Heart left ventricle (tissue), 16 donors: ENCODE measurements around the gene TXNDC17. TPM values are rescaled to one million over a fixed set of nuclear protein-coding genes. Genes with fewer than 3 reads are reported as not detected.

Source experiments
- ATAC-seq, 4 donors: fragments of 200-7000 bp; cut with Tn5 transposase; one replicate each; pipeline ENCODE4 v1.9.1; 2020 to 2022; ENCODE audit warnings: moderate library complexity in 4 of 4, mild to moderate bottlenecking in 3 of 4, moderate number of reproducible peaks in 1 of 4
- DNase-seq, 5 donors: peaks; one replicate each; pipeline ENCODE4 v3.0.0-alpha.2; 2020
- H3K27ac ChIP-seq, 12 donors: fragments of 200-600 bp; sonication (generic) in 4 of 12; one replicate each; pipeline versions ENCODE4 v1.5.0 to v1.8.0; 2016 to 2022; ENCODE audit warnings: mild to moderate bottlenecking in 2 of 12
- H3K27me3 ChIP-seq, 9 donors: fragments of 200-600 bp; sonication (generic) in 2 of 9; one replicate each; pipeline versions ENCODE4 v1.5.1 to v1.8.0; 2016 to 2022; ENCODE audit warnings: mild to moderate bottlenecking in 3 of 9
- H3K36me3 ChIP-seq, 9 donors: fragments of 200-600 bp; sonication (generic) in 2 of 9; one replicate each; pipeline versions ENCODE4 v1.5.0 to v1.8.0; 2018 to 2022; ENCODE audit warnings: mild to moderate bottlenecking in 2 of 9
- H3K4me1 ChIP-seq, 12 donors: fragments of 200-600 bp; sonication (generic) in 4 of 12; one replicate each; pipeline versions ENCODE4 v1.5.0 to v1.8.0; 2016 to 2022; ENCODE audit warnings: mild to moderate bottlenecking in 3 of 12
- H3K4me3 ChIP-seq, 12 donors: fragments of 200-600 bp; sonication (generic) in 4 of 12; one replicate each; pipeline versions ENCODE4 v1.5.0 to v1.8.0; 2017 to 2022; ENCODE audit warnings: mild to moderate bottlenecking in 9 of 12, moderate library complexity in 4 of 12
- H3K9me3 ChIP-seq, 12 donors: fragments of 200-600 bp; sonication (generic) in 4 of 12; one replicate each; pipeline versions ENCODE4 v1.5.0 to v1.8.0; 2016 to 2022; ENCODE audit warnings: mild to moderate bottlenecking in 1 of 12
- CTCF ChIP-seq, 12 donors: fragments of 200-600 bp; sonication (generic) in 4 of 12; IDR thresholded peaks; one replicate each; pipeline versions ENCODE4 v1.5.0 to v1.8.0; 2018 to 2022; ENCODE audit warnings: antibody characterized with exemption in 12 of 12, mild to moderate bottlenecking in 5 of 12
- POLR2A ChIP-seq, 2 donors: fragments of 450-650 bp; IDR thresholded peaks; one replicate each; pipeline ENCODE4 v1.6.1; 2017; ENCODE audit warnings: antibody characterized with exemption in 2 of 2, mild to moderate bottlenecking in 2 of 2, moderate library complexity in 2 of 2
- WGBS, 4 donors: extraction: QIAGEN DNeasy Blood & Tissue Kit in 2 of 4; methylation state at CpG; one replicate each; pipeline versions ENCODE4 v1.1.5 to v1.1.7; 2013 to 2018; 5-methylcytosine and 5-hydroxymethylcytosine counted together
- intact Hi-C, 10 donors: fragments of 100-400 bp; cut with DNase I; formaldehyde crosslinking; loops; one replicate each; pipeline versions ENCODE4 v1.11.1 to v1.14.2; 2022
- polyA plus RNA-seq, 2 donors: library from polyadenylated mRNA; stranded (reverse); fragments of 200-250 nt; gene quantifications; one replicate each; pipeline ENCODE4 v1.2.3, GENCODE V29; 2013
- total RNA-seq, 9 donors: library from RNA; depleted of rRNA in 2 of 9; stranded (reverse); fragments of >200 nt in 2 of 9; fragmentation: NEBNext Ultra II Directional in 3 of 9; extraction: Animal tissue kit (Norgen Biotek cat#: 25700) in 3 of 9; gene quantifications; one replicate each; pipeline versions ENCODE4 v1.1.0 to v1.2.4, GENCODE V29; 2016 to 2023
- donor health status: ischemic (EF 13 %, LVEDD 7.1; RV severe dilation, severe dysfunction).
- donor health status: healthy with polysubstance abuse.
- donor health status: DM: no; HTN: yes; CAD: no.
- donor health status: DM: no; HTN: no; CAD: no.
- donor health status: ischemic (EF 25% LVEDD 6.9; RV normal size, moderate dysfunction).
- donor health status: ischemic (EF 25% LVEDD 5.7; RV mildly dilated, moderate dysfunction).
- donor health status: healthy.
- donor health status: DM: yes; HTN: yes; CAD: no.
- donor health status: ischemic (EF 35%, LVEDD 5.7; RV mildly dilated, moderate dysfunction).
- donor health status: nonischemic (EF 11% LVEDD 7.7; RV severe dilation, severe dysfunction).
- donor health status: DM: yes; HTN: yes; CAD: no.
- donor health status: PGD.
- donor health status: ischemic (EF 29% LVEDD 5.4; RV normal size, mild dysfunction).
- donor health status: nonischemic (EF 23%, LVEDD 6.1; RV moderate dilation, normal function).

TXNDC17 gene
- total and polyA plus RNA-seq, 11 donors: 31.5 to 221 (median 62.8) TPM

GRCh38 chr17:6610011-6610410 lies 30.8 kb upstream of the TXNDC17 start:
- DNase-seq (no peak), ATAC-seq (no peak)
- intact Hi-C loops: no loop called here
- Histone ChIP-seq H3K4me1 (no peaks in the 10 kb centered on the region), H3K9me3 (no peaks in the 10 kb centered on the region), H3K27ac (no peak overlapping the region), H3K36me3 (peaks cover 0 to 93% (median 78%) of the 10 kb centered on the region in 9 donors), H3K4me3 (no peak overlapping the region), H3K27me3 (no peaks in the 10 kb centered on the region)
- 95 to 99% (median 97%) methylated on average over 5 of the region's 5 CpGs for WGBS, 4 donors
- TF ChIP-seq POLR2A (IDR thresholded peaks at IDR 0.05) (no peak), CTCF (IDR thresholded peaks at IDR 0.05) (no peak)

- Histone ChIP-seq H3K9me3 (no peaks in the 10 kb centered on the region), H3K4me1 (no peaks in the 10 kb centered on the region), H3K27ac (no peak overlapping the region), H3K36me3 (peaks cover 0 to 92% (median 70%) of the 10 kb centered on the region in 9 donors), H3K4me3 (no peak overlapping the region), H3K27me3 (no peaks in the 10 kb centered on the region)
- intact Hi-C loops: no loop called here
- DNase-seq (no peak), ATAC-seq (no peak)
- WGBS, 4 donors: 92 to 100% (median 97%) methylated on average over 4 of the region's 4 CpGs
- TF ChIP-seq CTCF (IDR thresholded peaks at IDR 0.05): no peak
- no peak for TF ChIP-seq POLR2A (IDR thresholded peaks at IDR 0.05)
Observed at GRCh38 chr17:6611231-6611630, 29.6 kb upstream of the TXNDC17 start.

- Histone ChIP-seq H3K36me3 (peaks cover 0 to 98% (median 83%) of the 10 kb centered on the region in 9 donors), H3K27ac (no peak overlapping the region), H3K4me1 (no peaks in the 10 kb centered on the region), H3K27me3 (no peaks in the 10 kb centered on the region), H3K9me3 (no peaks in the 10 kb centered on the region), H3K4me3 (no peak overlapping the region)
- intact Hi-C loops: no loop called here
- 96 to 99% (median 98%) methylated on average over 3 of the region's 3 CpGs for WGBS, 4 donors
- no peak for TF ChIP-seq CTCF (IDR thresholded peaks at IDR 0.05)
- TF ChIP-seq POLR2A (IDR thresholded peaks at IDR 0.05): no peak
- ATAC-seq (no peak), DNase-seq (no peak)
Observed at GRCh38 chr17:6623941-6624340, 16.9 kb upstream of the TXNDC17 start.

GRCh38 chr17:6626616-6627015 lies 14.2 kb upstream of the TXNDC17 start:
- H3K36me3 ChIP-seq: peaks cover 0 to 99% (median 71%) of the 10 kb centered on the region in 9 donors

More at GRCh38 chr17:6626616-6627015, 14.2 kb upstream of the TXNDC17 start:
- H3K4me1 ChIP-seq: no peaks in the 10 kb centered on the region
- ATAC-seq (no peak), DNase-seq (no peak)
- intact Hi-C loops: no loop called here
- H3K27ac ChIP-seq: no peak overlapping the region
- TF ChIP-seq CTCF (IDR thresholded peaks at IDR 0.05): no peak
- TF ChIP-seq POLR2A (IDR thresholded peaks at IDR 0.05): no peak
- H3K9me3 ChIP-seq: no peaks in the 10 kb centered on the region
- no peaks in the 10 kb centered on the region for H3K27me3 ChIP-seq
- 88 to 98% (median 92%) methylated on average over 6 of the region's 6 CpGs for WGBS, 4 donors
- H3K4me3 ChIP-seq: no peak overlapping the region
